H9 (cell line): ENCODE results near the gene CHMP3. TPM values are rescaled to one million over a fixed set of nuclear protein-coding genes. Genes with fewer than 3 reads are reported as not detected.

Experiments
- DNase-seq: peaks from one replicate; pipeline ENCODE4 v3.0.0-alpha.2; 2017
- H2AFZ ChIP-seq: one replicate; pipeline ENCODE4 v1.6.1; 2013; ENCODE audit warnings: mild to moderate bottlenecking, low read length, control low read depth, moderate library complexity
- H2AK5ac ChIP-seq: 2 replicates; pipeline ENCODE4 v1.6.1; 2013; ENCODE audit warnings: low read length, control low read depth, mixed read lengths; ENCODE audit not compliant: insufficient read length
- H2BK120ac ChIP-seq: one replicate; pipeline ENCODE4 v1.6.1; 2013; ENCODE audit warnings: low read depth, mild to moderate bottlenecking, low read length, control low read depth, inconsistent platforms; ENCODE audit not compliant: poor library complexity, severe bottlenecking
- H2BK12ac ChIP-seq: 2 replicates; pipeline ENCODE4 v1.6.1; 2013; ENCODE audit warnings: low read length, control low read depth, mixed read lengths, low read depth; ENCODE audit not compliant: insufficient read length
- H2BK15ac ChIP-seq: 2 replicates; pipeline ENCODE4 v1.6.1; 2013; ENCODE audit warnings: low read depth, low read length, control low read depth
- H2BK20ac ChIP-seq: one replicate; pipeline ENCODE4 v1.6.1; 2013; ENCODE audit warnings: low read depth, mild to moderate bottlenecking, low read length, control low read depth, inconsistent platforms; ENCODE audit not compliant: poor library complexity, severe bottlenecking
- H2BK5ac ChIP-seq: 2 replicates; pipeline ENCODE4 v1.6.1; 2013; ENCODE audit warnings: low read length, control low read depth, mixed read lengths; ENCODE audit not compliant: insufficient read length
- H3K14ac ChIP-seq: 2 replicates; pipeline ENCODE4 v1.6.1; 2013; ENCODE audit warnings: low read length, control low read depth; ENCODE audit not compliant: insufficient read depth
- H3K18ac ChIP-seq: 2 replicates; pipeline ENCODE4 v1.6.1; 2013; ENCODE audit warnings: low read depth, mild to moderate bottlenecking, mixed read lengths, low read length, control low read depth; ENCODE audit not compliant: insufficient read length
- H3K23ac ChIP-seq: 2 replicates; pipeline ENCODE4 v1.6.1; 2013; ENCODE audit warnings: low read length, control low read depth, mixed read lengths, low read depth; ENCODE audit not compliant: insufficient read length
- H3K23me2 ChIP-seq: 2 replicates; pipeline ENCODE4 v1.6.1; 2013; ENCODE audit warnings: low read depth, mild to moderate bottlenecking, mixed read lengths, low read length, control low read depth; ENCODE audit not compliant: insufficient read length, poor library complexity, severe bottlenecking
- H3K27ac ChIP-seq: 2 replicates; pipeline ENCODE4 v1.5.1; 2013; ENCODE audit warnings: low read length, control low read depth, mixed read lengths, low read depth; ENCODE audit not compliant: insufficient read length
- H3K27me3 ChIP-seq: 2 replicates; pipeline ENCODE4 v1.6.1; 2013; ENCODE audit warnings: low read length, control low read depth, inconsistent platforms; ENCODE audit not compliant: insufficient read depth
- H3K4ac ChIP-seq: 2 replicates; pipeline ENCODE4 v1.6.1; 2013; ENCODE audit warnings: low read depth, mild to moderate bottlenecking, control low read depth, inconsistent platforms, low read length, moderate library complexity
- H3K4me1 ChIP-seq: 2 replicates; pipeline ENCODE4 v1.6.1; 2013; ENCODE audit warnings: low read length, control low read depth, inconsistent platforms; ENCODE audit not compliant: insufficient read depth
- H3K4me2 ChIP-seq: 2 replicates; pipeline ENCODE4 v1.6.1; 2013; ENCODE audit warnings: low read length, control low read depth, mixed read lengths; ENCODE audit not compliant: insufficient read length, insufficient read depth
- H3K56ac ChIP-seq: 2 replicates; pipeline ENCODE4 v1.6.1; 2013; ENCODE audit warnings: low read depth, mild to moderate bottlenecking, mixed read lengths, low read length, control low read depth; ENCODE audit not compliant: insufficient read length
- H3K79me1 ChIP-seq: 2 replicates; pipeline ENCODE4 v1.6.1; 2013; ENCODE audit warnings: low read depth, mild to moderate bottlenecking, moderate library complexity, low read length, control low read depth, inconsistent platforms; ENCODE audit not compliant: insufficient read depth, poor library complexity, severe bottlenecking
- H3K79me2 ChIP-seq: 2 replicates; pipeline ENCODE4 v1.6.1; 2013; ENCODE audit warnings: low read length, control low read depth, inconsistent platforms; ENCODE audit not compliant: insufficient read depth
- H3K9ac ChIP-seq: 2 replicates; pipeline ENCODE4 v1.6.1; 2013; ENCODE audit warnings: low read length, control low read depth, mixed read lengths; ENCODE audit not compliant: insufficient read length; ENCODE audit errors: extremely low read depth
- H3K9me3 ChIP-seq: one replicate; pipeline ENCODE4 v1.6.1; 2013; ENCODE audit warnings: low read depth, low read length, inconsistent platforms; ENCODE audit not compliant: control insufficient read depth
- H3T11ph ChIP-seq: one replicate; pipeline ENCODE4 v1.6.1; 2013; ENCODE audit warnings: mild to moderate bottlenecking, low read length, control low read depth, inconsistent platforms
- H4K20me1 ChIP-seq: one replicate; pipeline ENCODE4 v1.6.1; 2013; ENCODE audit not compliant: control insufficient read depth, insufficient read length, insufficient read depth
- H4K5ac ChIP-seq: 2 replicates; pipeline ENCODE4 v1.6.1; 2013; ENCODE audit warnings: low read depth, mild to moderate bottlenecking, mixed read lengths, low read length, control low read depth; ENCODE audit not compliant: insufficient read length
- H4K8ac ChIP-seq: replicated peaks from 2 replicates; pipeline ENCODE4 v1.6.1; 2013; ENCODE audit warnings: low read length, control low read depth, mixed read lengths, low read depth; ENCODE audit not compliant: insufficient read length
- H4K91ac ChIP-seq: 2 replicates; pipeline ENCODE4 v1.6.1; 2013; ENCODE audit warnings: low read depth, mild to moderate bottlenecking, moderate library complexity, mixed read lengths, low read length, control low read depth; ENCODE audit not compliant: insufficient read length
- H3K27ac Mint-ChIP-seq, 3 experiments: 2 replicates in 2 of 3; 3 replicates in 1 of 3; pipeline ENCODE4 v1.8.0; 2020 to 2021; ENCODE audit warnings: mixed read lengths in 3 of 3, mild to moderate bottlenecking in 1 of 3, moderate library complexity in 1 of 3
- H3K27me3 Mint-ChIP-seq: 2 replicates; pipeline ENCODE4 v1.8.0; 2021; ENCODE audit warnings: low read depth, mild to moderate bottlenecking, moderate library complexity, mixed read lengths
- H3K36me3 Mint-ChIP-seq, 3 experiments: 2 replicates in 2 of 3; 3 replicates in 1 of 3; pipeline ENCODE4 v1.8.0; 2020 to 2021; ENCODE audit warnings: low read depth in 3 of 3, mixed read lengths in 3 of 3; ENCODE audit not compliant: insufficient read depth in 1 of 3
- H3K4me1 Mint-ChIP-seq, 2 experiments: 2 replicates each; pipeline ENCODE4 v1.8.0; 2020; ENCODE audit warnings: mixed read lengths in 2 of 2
- H3K4me3 Mint-ChIP-seq, 2 experiments: 2 replicates in 1 of 2; 3 replicates in 1 of 2; pipeline ENCODE4 v1.8.0; 2020 to 2021; ENCODE audit warnings: mild to moderate bottlenecking in 2 of 2, mixed read lengths in 2 of 2, moderate library complexity in 1 of 2
- H3K9me3 Mint-ChIP-seq, 2 experiments: 2 replicates in 1 of 2; 3 replicates in 1 of 2; pipeline ENCODE4 v1.8.0; 2020; ENCODE audit warnings: mild to moderate bottlenecking in 2 of 2, mixed read lengths in 2 of 2, moderate library complexity in 1 of 2
- CTCF ChIP-seq: fragments of 200-600 bp; sonication (generic); conservative IDR thresholded peaks from 3 replicates; pipeline ENCODE4 v1.8.0; 2021; ENCODE audit warnings: antibody characterized with exemption, mild to moderate bottlenecking
- WGBS: extraction: QIAGEN DNeasy Blood & Tissue Kit; methylation state at CpG from one replicate; pipeline ENCODE4 v1.1.7; 2013; ENCODE audit warnings: missing lambda C conversion rate, low lambda C conversion rate, mixed read lengths; ENCODE audit not compliant: insufficient read length; ENCODE audit errors: extremely low coverage; 5-methylcytosine and 5-hydroxymethylcytosine counted together
- total RNA-seq: library from RNA; stranded (reverse); gene quantifications from 2 replicates; pipeline ENCODE4 v1.2.1, GENCODE V29; 2021

Gene CHMP3
- total RNA-seq, 1 experiment from 2014 or later = 28.8 TPM

DNA sequence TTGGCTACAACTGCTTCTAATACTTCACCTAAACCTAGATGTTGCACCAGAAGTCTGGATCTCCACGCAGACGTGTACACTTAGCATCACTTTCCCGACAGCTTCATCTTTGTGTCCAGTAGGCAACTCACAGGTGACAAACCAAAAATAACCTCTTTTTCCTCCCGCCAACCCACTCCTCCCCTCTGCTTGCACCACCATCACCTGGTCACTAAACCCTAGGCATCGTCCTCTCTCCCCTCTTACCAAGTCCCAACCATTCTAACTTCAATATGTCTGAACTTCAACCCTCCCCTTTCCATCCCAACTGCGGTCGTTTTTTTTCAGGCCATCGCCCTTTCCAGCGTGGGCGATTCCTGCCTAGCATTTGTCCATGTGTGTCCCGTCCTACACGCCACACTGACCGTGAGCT lies 413 bp upstream of the CHMP3 start:
- Histone ChIP-seq H2BK120ac (no peak overlapping the region), H3K9me3 (no peaks in the 10 kb centered on the region), H3K27me3 (no peaks in the 10 kb centered on the region), H2AFZ (no peak overlapping the region), H4K20me1 (no peaks in the 10 kb centered on the region), H3K23me2 (peaks cover 6% of the 10 kb centered on the region), H2BK5ac (no peak overlapping the region), H3K56ac (no peak overlapping the region), H2BK12ac (no peak overlapping the region), H3K23ac (no peak overlapping the region), H3K79me1 (peaks cover 3% of the 10 kb centered on the region), H4K5ac (no peak overlapping the region), H3K14ac (no peak overlapping the region), H4K91ac (no peak overlapping the region), H2BK15ac (no peak overlapping the region), H3K4me2 (peak overlapping the region; percentile 92), H3K4me1 (no peaks in the 10 kb centered on the region; the same call in 1 of the 2 replicates), H3K9ac (no peak overlapping the region), H2AK5ac (no peak overlapping the region), H3K27ac (no peak overlapping the region), H3K79me2 (peaks cover 2% of the 10 kb centered on the region; the same call in 1 of the 2 replicates), H4K8ac (no peak overlapping the region), H3T11ph (no peak overlapping the region), H3K4ac (no peak overlapping the region), H3K18ac (no peak overlapping the region), H2BK20ac (no peak overlapping the region)
- H3K36me3 Mint-ChIP-seq = peaks cover 0 to 12% (median 4%) of the 10 kb centered on the region in 3 experiments; a peak in 4 of 7 replicates
- peaks cover 25% of the 10 kb centered on the region for H3K27me3 Mint-ChIP-seq
- DNase-seq = no peak
- peaks cover 4 to 12% of the 10 kb centered on the region in 2 experiments; a peak in 4 of 5 replicates for H3K9me3 Mint-ChIP-seq
- TF ChIP-seq CTCF = no peak
- WGBS = no CpG with 5 or more reads among the region's 13 CpGs
- H3K27ac Mint-ChIP-seq = peak overlapping the region in 2 of 3 experiments; percentile 98 to 99; a peak in 3 of 7 replicates
- peaks cover 15% of the 10 kb centered on the region in 2 experiments for H3K4me1 Mint-ChIP-seq
- peak overlapping the region; percentile 93 to 97 for H3K4me3 Mint-ChIP-seq
